KOPT-K1 (cell line): ENCODE data around the gene MAP1LC3B2.

Source experiments
- H3K27ac ChIP-seq: fragments of 200-600 bp; sonication (generic); 2 replicates; pipeline ENCODE4 v1.5.1; 2016; ENCODE audit warnings: antibody characterized with exemption, mild to moderate bottlenecking, low read depth, low read length; ENCODE audit not compliant: poor library complexity, severe bottlenecking
- H3K36me3 ChIP-seq: fragments of 200-600 bp; sonication (generic); 2 replicates; pipeline ENCODE4 v1.5.1; 2017; ENCODE audit warnings: antibody characterized with exemption, mild to moderate bottlenecking, low read length, moderate library complexity; ENCODE audit not compliant: insufficient read depth
- H3K9me3 ChIP-seq: fragments of 200-600 bp; sonication (generic); 2 replicates; pipeline ENCODE4 v1.5.1; 2017; ENCODE audit warnings: antibody characterized with exemption, low read length, mild to moderate bottlenecking; ENCODE audit not compliant: insufficient read depth, poor library complexity, severe bottlenecking

The MAP1LC3B2 gene

DNA sequence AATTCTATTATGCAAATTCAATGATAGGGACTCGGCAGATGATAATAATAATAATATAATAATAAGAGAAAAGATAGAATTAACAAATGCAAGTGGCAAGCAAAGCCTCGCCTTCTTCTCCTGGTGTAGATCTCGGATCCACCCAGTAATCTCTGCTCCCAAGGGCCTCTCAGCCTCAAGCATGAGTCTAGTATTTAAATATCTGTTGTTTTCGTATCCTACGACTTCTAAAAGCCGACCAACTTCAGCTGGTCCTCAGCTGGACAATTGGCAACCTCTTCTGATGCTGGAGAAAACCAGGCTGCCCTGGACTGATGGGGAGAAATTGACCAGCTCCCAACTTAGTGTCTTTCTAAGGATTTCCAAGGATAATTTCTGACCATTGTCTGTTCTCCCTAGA is 14.0 kb upstream of the MAP1LC3B2 start:
- Histone ChIP-seq H3K9me3 (no peaks in the 10 kb centered on the region), H3K36me3 (no peaks in the 10 kb centered on the region), H3K27ac (no peak overlapping the region)

DNA sequence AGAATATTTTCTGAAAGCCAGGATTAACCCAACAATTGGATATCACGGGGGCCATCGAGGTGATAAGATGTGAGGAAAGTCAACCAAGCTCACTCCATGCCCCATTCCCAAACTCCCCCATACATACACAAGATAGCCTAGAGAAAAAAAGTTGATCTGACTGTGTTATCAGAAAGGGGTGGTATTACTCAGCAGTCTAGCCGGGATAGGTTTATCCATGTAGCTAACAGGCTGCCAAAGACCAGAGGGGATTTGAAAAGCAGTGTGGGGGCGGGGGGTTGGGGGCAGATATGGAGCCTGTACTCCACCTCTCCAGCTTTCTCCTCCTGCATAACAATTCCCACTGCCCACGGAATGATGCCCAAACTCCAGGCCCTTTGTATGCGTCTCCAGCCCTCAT is 13.2 kb upstream of the MAP1LC3B2 start:
- H3K9me3 ChIP-seq: no peaks in the 10 kb centered on the region
- no peak overlapping the region for H3K27ac ChIP-seq
- no peaks in the 10 kb centered on the region for H3K36me3 ChIP-seq

GRCh38 chr12:116547955-116548501 is 11.2 kb upstream of the MAP1LC3B2 start:
- H3K27ac ChIP-seq: peak overlapping the region; percentile 38
- no peaks in the 10 kb centered on the region for H3K36me3 ChIP-seq
- peaks cover 3% of the 10 kb centered on the region for H3K9me3 ChIP-seq

GRCh38 chr12:116549993-116550392 is 9.2 kb upstream of the MAP1LC3B2 start:
- H3K36me3 ChIP-seq: no peaks in the 10 kb centered on the region
- H3K27ac ChIP-seq: no peak overlapping the region
- peaks cover 11% of the 10 kb centered on the region for H3K9me3 ChIP-seq

DNA sequence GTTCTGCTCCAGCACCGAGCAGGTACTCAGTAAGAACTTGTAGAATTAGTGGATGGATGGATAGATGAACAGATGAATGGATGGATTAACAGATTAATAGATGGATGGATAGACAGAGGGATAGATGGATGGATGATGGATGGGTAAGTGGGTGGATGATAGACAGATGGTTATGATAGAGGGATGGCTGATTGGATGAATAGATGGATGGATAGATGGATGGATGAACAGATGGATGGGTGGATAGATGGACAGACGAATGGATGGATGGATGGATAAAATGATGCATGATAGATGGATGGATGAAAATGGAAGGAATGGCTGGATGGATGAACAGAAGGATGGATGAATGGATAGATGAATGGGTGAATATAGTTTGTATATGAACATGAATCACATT is 8.0 kb upstream of the MAP1LC3B2 start:
- no peaks in the 10 kb centered on the region for H3K36me3 ChIP-seq
- H3K9me3 ChIP-seq: peaks cover 11% of the 10 kb centered on the region
- H3K27ac ChIP-seq: no peak overlapping the region

GRCh38 chr12:116551619-116551951 is 7.6 kb upstream of the MAP1LC3B2 start:
- H3K9me3 ChIP-seq: peaks cover 11% of the 10 kb centered on the region
- H3K36me3 ChIP-seq: no peaks in the 10 kb centered on the region
- no peak overlapping the region for H3K27ac ChIP-seq

GRCh38 chr12:116551952-116552772 is 7.0 kb upstream of the MAP1LC3B2 start:
- Histone ChIP-seq H3K27ac (no peak overlapping the region), H3K9me3 (peaks cover 11% of the 10 kb centered on the region), H3K36me3 (no peaks in the 10 kb centered on the region)

GRCh38 chr12:116552773-116553373 is 6.3 kb upstream of the MAP1LC3B2 start:
- no peaks in the 10 kb centered on the region for H3K36me3 ChIP-seq

DNA sequence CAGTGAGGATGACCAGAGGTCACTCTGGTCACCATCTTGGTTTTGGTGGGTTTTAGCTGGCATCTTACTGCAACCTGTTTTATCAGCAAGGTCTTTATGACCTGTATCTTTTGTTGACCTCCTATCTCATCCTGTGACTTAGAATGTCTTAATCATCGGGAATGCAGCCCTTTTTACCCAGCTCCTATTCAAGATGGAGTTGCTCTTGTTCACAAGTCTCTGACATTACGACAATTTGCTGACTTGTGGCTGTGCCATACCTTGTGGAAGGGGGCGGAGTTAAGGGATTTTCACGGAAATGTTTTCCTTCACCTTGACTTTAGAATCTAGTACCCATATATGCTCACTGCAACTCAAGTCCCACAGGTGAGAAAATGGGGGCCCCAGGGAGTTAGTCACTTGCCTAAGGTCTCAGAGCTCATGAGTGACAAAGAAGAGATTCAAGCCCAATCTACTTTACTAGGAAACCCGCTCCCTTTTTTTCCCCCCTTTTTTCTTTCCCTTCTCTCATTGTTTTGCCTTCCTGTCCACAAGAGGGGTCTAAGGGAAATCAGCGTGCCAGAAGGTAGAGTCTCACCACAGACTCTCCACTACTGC is 2.7 kb upstream of the MAP1LC3B2 start:
- H3K36me3 ChIP-seq: no peaks in the 10 kb centered on the region
- H3K9me3 ChIP-seq: peaks cover 11% of the 10 kb centered on the region
- H3K27ac ChIP-seq: peak overlapping the region; percentile 97

More at GRCh38 chr12:116552773-116553373, 6.3 kb upstream of the MAP1LC3B2 start:
- peaks cover 11% of the 10 kb centered on the region for H3K9me3 ChIP-seq
- no peak overlapping the region for H3K27ac ChIP-seq

DNA sequence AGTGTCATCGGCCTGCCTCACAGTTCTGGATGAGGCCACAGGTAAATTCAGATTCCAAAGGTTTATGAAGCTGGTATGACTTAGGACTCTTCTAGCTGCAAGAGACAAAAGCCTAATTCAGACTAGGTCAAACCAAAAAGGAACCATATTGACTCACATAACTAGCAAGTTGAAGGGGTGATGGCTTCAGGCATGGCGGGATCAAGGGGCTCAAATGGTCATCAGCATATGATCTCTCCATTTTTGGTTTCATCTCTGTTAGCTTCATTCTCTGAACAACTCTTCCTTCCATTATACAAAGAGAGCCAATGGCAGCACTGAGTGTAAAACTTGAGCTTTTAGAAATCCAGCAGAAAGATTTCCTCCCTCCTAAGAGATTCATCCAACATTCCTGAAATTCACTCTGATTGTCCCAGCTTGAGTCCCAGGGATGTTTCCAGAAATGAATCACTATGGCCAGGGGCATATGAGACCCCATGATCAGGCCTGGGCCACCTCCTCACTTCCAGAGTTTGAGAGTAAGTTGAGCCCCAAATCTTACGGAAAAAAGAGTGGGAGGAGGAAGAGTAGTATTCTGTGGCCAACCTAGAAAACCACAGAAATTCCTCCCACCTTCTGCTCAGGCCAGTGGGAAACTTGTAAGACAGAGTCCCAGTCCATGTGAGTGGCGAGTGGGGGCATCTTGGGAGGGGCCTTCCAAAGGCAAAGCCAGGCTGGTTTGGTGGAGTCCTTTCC is 2.0 kb upstream of the MAP1LC3B2 start:
- no peaks in the 10 kb centered on the region for H3K36me3 ChIP-seq
- peaks cover 15% of the 10 kb centered on the region for H3K9me3 ChIP-seq
- peak overlapping the region; percentile 97 for H3K27ac ChIP-seq

GRCh38 chr12:116558280-116559161 is 660 bp upstream of the MAP1LC3B2 start:
- Histone ChIP-seq H3K9me3 (peaks cover 20% of the 10 kb centered on the region), H3K27ac (peak overlapping the region; percentile 97), H3K36me3 (no peaks in the 10 kb centered on the region)

- peak overlapping the region; percentile 97 for H3K27ac ChIP-seq
- peaks cover 43% of the 10 kb centered on the region for H3K9me3 ChIP-seq
- H3K36me3 ChIP-seq: no peaks in the 10 kb centered on the region
These were observed 2.1 kb downstream of the MAP1LC3B2 start for GRCh38 chr12:116561181-116561821.

DNA sequence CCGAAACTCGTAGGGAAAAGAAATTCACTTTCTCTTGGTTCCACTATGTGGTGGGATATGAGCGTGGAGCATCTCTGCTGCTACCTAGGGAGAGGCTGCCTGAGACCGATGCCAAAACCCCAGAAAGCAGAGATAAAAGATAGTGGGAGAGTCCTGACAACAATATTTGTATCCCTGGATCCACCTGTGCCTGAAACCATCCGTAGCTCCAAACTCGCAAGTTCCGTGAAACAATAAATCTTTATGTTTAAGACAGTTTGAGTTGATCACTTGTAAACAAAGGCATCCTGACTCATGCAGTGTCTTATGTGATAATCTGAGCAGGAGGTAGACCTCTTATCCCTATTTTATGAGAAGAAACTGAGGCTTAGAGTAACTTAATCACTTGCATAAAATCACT is 2.9 kb downstream of the MAP1LC3B2 start:
- no peaks in the 10 kb centered on the region for H3K36me3 ChIP-seq
- peaks cover 43% of the 10 kb centered on the region for H3K9me3 ChIP-seq
- peak overlapping the region; percentile 97 for H3K27ac ChIP-seq

DNA sequence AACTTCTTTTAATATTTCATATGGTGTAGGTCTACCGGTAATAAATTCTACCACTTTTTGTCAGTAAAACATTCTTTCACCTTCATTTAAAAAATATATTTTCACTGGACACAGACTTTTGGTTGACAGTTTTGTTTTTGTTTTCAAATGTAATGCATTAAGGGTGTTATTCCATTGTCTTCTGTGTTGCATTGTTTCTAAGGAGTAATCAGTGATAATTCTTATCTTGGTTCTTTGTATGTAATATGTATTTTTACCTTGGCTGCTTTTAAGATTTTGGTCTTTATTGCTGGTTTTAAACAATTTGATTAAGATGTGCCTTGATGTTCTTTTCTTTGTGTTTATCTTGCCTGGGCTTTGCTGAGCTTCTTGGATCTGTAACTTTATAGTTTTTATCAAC is 4.1 kb downstream of the MAP1LC3B2 start:
- H3K27ac ChIP-seq: no peak overlapping the region
- H3K36me3 ChIP-seq: no peaks in the 10 kb centered on the region

More for the DNA sequence above, 4.1 kb downstream of the MAP1LC3B2 start:
- H3K9me3 ChIP-seq: peaks cover 43% of the 10 kb centered on the region
